Thyroid gland (tissue), 4 donors: ENCODE data around the gene PCDHA1.

ENCODE experiments used
- POLR2A ChIP-seq, 2 donors: fragments of 450-650 bp; IDR thresholded peaks; one replicate each; pipeline ENCODE4 v1.6.1; 2017; ENCODE audit warnings: antibody characterized with exemption in 2 of 2, mild to moderate bottlenecking in 2 of 2, moderate library complexity in 1 of 2
- TF ChIP-seq, protein P1 (sequence below), 6 experiments: fragments of 200-600 bp in 3 of 6; fragments of 450-650 bp in 3 of 6; sonication (generic) in 3 of 6; IDR thresholded peaks; one replicate each; pipeline ENCODE4 v1.5.1; 2016 to 2019; ENCODE audit warnings: antibody characterized with exemption in 6 of 6, mild to moderate bottlenecking in 2 of 6, inconsistent platforms in 1 of 6, moderate library complexity in 1 of 6

DNA sequence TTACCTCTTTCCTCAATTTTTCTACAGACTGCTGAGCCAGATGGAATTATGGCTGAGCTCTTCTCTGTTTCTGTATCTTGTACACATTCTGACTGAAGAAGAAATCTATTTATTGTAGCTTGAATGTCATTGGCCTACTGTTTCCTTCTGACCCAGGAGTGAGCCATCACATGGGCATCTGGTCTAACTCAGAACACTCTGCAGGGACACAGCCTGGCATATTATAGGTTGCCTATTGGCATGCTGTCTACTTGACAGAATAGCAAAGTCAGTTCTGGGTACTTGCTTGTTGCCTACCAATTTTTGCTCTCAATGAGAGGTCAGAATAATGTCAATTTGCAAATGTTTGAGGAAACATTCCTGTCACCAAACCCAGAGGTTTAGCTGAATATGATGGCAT, 187.6 kb downstream of the PCDHA1 start:
- TF ChIP-seq, protein P1, sequence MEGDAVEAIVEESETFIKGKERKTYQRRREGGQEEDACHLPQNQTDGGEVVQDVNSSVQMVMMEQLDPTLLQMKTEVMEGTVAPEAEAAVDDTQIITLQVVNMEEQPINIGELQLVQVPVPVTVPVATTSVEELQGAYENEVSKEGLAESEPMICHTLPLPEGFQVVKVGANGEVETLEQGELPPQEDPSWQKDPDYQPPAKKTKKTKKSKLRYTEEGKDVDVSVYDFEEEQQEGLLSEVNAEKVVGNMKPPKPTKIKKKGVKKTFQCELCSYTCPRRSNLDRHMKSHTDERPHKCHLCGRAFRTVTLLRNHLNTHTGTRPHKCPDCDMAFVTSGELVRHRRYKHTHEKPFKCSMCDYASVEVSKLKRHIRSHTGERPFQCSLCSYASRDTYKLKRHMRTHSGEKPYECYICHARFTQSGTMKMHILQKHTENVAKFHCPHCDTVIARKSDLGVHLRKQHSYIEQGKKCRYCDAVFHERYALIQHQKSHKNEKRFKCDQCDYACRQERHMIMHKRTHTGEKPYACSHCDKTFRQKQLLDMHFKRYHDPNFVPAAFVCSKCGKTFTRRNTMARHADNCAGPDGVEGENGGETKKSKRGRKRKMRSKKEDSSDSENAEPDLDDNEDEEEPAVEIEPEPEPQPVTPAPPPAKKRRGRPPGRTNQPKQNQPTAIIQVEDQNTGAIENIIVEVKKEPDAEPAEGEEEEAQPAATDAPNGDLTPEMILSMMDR (IDR thresholded peaks at IDR 0.05), result no peak
- TF ChIP-seq POLR2A (IDR thresholded peaks at IDR 0.05), result no peak
